ENCODE data around the gene ADARB2. TPM values are rescaled to one million over a fixed set of nuclear protein-coding genes. Genes with fewer than 3 reads are reported as not detected.

The ADARB2 gene
- total and polyA plus RNA-seq, 10 of the 15 experiments (the other 5 are each of a cell fraction or from before 2014, with no cell fraction given) = 0.02 to 4.1 (median 0.76) TPM

GRCh38 chr10:1187151-1187854, 550.0 kb downstream of the ADARB2 start:
- no peaks in the 10 kb centered on the region for H3K4me1 ChIP-seq (ENCODE audit: control insufficient read depth, insufficient read depth, low read length)
- H3K79me2 ChIP-seq (ENCODE audit: control insufficient read depth, insufficient read depth, low read length) = no peaks in the 10 kb centered on the region
- no peak overlapping the region for H2AFZ ChIP-seq (ENCODE audit: control insufficient read depth, low read depth, low read length)
- H3K27ac ChIP-seq (ENCODE audit: control insufficient read depth, insufficient read depth) = no peak overlapping the region
- no peaks in the 10 kb centered on the region for H4K20me1 ChIP-seq (ENCODE audit: control insufficient read depth, insufficient read depth)
- no peak overlapping the region for H3K9ac ChIP-seq (ENCODE audit: control insufficient read depth, insufficient read depth, low read length)
- ATAC-seq (no peak), FAIRE-seq (no peak), DNase-seq (ENCODE audit: low read depth, low spot score) (no peak)
- ChIA-PET RAD21 (ENCODE audit: unreplicated experiment) (no interaction called here), POLR2A (no interaction called here), SMC1A (ENCODE audit: uncharacterized antibody, unreplicated experiment) (interaction anchor here (0.6 kb wide), 1 partner anchor 76 kb away, joined by 3 read pairs; no protein-coding TSS in a partner anchor), CTCF (interaction anchor here (0.6 kb wide), 1 partner anchor 25 kb away, joined by 3 read pairs; no protein-coding TSS in a partner anchor)
- intact Hi-C loops (cut with micrococcal nuclease; ENCODE audit: unreplicated experiment) (no loop called here), in situ Hi-C loops (cut with MboI) (no loop called here)
- H3K4me3 ChIP-seq = no peak overlapping the region
- peaks cover 0 to 2% of the 10 kb centered on the region in 2 experiments; a peak in 3 of 4 replicates for H3K27me3 ChIP-seq (replicated peaks in 1 of 2; ENCODE audit: control insufficient read depth in 2 of 2, insufficient read depth in 2 of 2, low read length in 1 of 2)
- H3K9me3 ChIP-seq (replicated peaks; ENCODE audit: control insufficient read depth, insufficient read depth, low read length) = no peaks in the 10 kb centered on the region
- no peaks in the 10 kb centered on the region for H3K36me3 ChIP-seq (ENCODE audit: control insufficient read depth in 2 of 2, insufficient read depth in 2 of 2, low read length in 1 of 2)
- WGBS (ENCODE audit: insufficient coverage, insufficient replicate concordance, low lambda C conversion rate, missing lambda C conversion rate) = 30% methylated on average over 25 of the region's 29 CpGs
- no peak overlapping the region for H3K4me2 ChIP-seq (ENCODE audit: control insufficient read depth, insufficient read depth)
- TF ChIP-seq RBBP5 (conservative IDR thresholded peaks at IDR 0.05) (no peak), SREBF2 (IDR thresholded peaks at IDR 0.05; ENCODE audit: low read length) (no peak), NFYA (IDR thresholded peaks at IDR 0.05; ENCODE audit: borderline replicate concordance, low read depth, low read length) (no peak), DPF2 (IDR thresholded peaks at IDR 0.05) (no peak), SIX5 (IDR thresholded peaks at IDR 0.05; ENCODE audit: low read depth, low read length, severe bottlenecking) (no peak), SIN3A (IDR thresholded peaks at IDR 0.05; ENCODE audit: low read depth, low read length) (no peak), ZNF24 (IDR thresholded peaks at IDR 0.05) (no peak), SUZ12 (IDR thresholded peaks at IDR 0.05; ENCODE audit: unreplicated experiment) (no peak), KDM1A (IDR thresholded peaks at IDR 0.05; ENCODE audit: borderline replicate concordance) (no peak), CREM (IDR thresholded peaks at IDR 0.05; ENCODE audit: low read depth) (no peak), NFXL1 (IDR thresholded peaks at IDR 0.05; ENCODE audit: borderline replicate concordance) (no peak), PML (IDR thresholded peaks at IDR 0.05; ENCODE audit: low read length) (no peak), ESRRA (IDR thresholded peaks at IDR 0.05; ENCODE audit: low read length) (no peak)
- no TSS peak for BruUV-seq (replicated peaks)

All from GM12878 (cell line).